HL-60 (cell line): ENCODE measurements around the gene KNOP1.
"Not testable (repeated sequence)": the region's sequence is repeated elsewhere in the genome, so short reads cannot be mapped to it uniquely, and the experiment has no call there.

ENCODE experiments used
- DNase-seq, 2 experiments: peaks; one replicate each; pipeline ENCODE4 v3.0.0-alpha.2; 2010 to 2020; ENCODE audit warnings: low read depth in 1 of 2, low spot score in 1 of 2
- H3K27ac ChIP-seq: fragments of 250-450 bp; sonication (Bioruptor Pico); replicated peaks from 2 replicates; pipeline ENCODE4 v1.5.1; 2020; ENCODE audit warnings: mild to moderate bottlenecking, moderate library complexity
- H3K27me3 ChIP-seq: fragments of 250-450 bp; sonication (Bioruptor Pico); 2 replicates; pipeline ENCODE4 v1.5.1; 2021; ENCODE audit warnings: mild to moderate bottlenecking, moderate library complexity; ENCODE audit not compliant: insufficient read depth, poor library complexity, severe bottlenecking
- H3K4me3 ChIP-seq: replicated peaks from 2 replicates; pipeline ENCODE4 v1.5.1; 2011; ENCODE audit warnings: mild to moderate bottlenecking, control low read depth, low read length; ENCODE audit not compliant: insufficient read depth
- GABPA ChIP-seq: IDR thresholded peaks from 2 replicates; pipeline ENCODE4 v1.6.1; 2012; ENCODE audit warnings: low read depth
- POLR2AphosphoS5 ChIP-seq: IDR thresholded peaks from 2 replicates; pipeline ENCODE4 v1.6.1; 2012; ENCODE audit warnings: low read depth
- SPI1 ChIP-seq: IDR thresholded peaks from 2 replicates; pipeline ENCODE4 v1.6.1; 2012; ENCODE audit warnings: low read depth, mild to moderate bottlenecking, borderline replicate concordance
- TF ChIP-seq, protein P1 (sequence below): IDR thresholded peaks from 2 replicates; pipeline ENCODE4 v1.6.1; 2012; ENCODE audit warnings: low read depth; ENCODE audit not compliant: insufficient replicate concordance
- TF ChIP-seq, protein P2 (sequence below): IDR thresholded peaks from one replicate; pipeline ENCODE4 v1.5.1; 2011; ENCODE audit warnings: low read length, control low read depth, inconsistent platforms; ENCODE audit not compliant: insufficient read depth

KNOP1 gene

DNA sequence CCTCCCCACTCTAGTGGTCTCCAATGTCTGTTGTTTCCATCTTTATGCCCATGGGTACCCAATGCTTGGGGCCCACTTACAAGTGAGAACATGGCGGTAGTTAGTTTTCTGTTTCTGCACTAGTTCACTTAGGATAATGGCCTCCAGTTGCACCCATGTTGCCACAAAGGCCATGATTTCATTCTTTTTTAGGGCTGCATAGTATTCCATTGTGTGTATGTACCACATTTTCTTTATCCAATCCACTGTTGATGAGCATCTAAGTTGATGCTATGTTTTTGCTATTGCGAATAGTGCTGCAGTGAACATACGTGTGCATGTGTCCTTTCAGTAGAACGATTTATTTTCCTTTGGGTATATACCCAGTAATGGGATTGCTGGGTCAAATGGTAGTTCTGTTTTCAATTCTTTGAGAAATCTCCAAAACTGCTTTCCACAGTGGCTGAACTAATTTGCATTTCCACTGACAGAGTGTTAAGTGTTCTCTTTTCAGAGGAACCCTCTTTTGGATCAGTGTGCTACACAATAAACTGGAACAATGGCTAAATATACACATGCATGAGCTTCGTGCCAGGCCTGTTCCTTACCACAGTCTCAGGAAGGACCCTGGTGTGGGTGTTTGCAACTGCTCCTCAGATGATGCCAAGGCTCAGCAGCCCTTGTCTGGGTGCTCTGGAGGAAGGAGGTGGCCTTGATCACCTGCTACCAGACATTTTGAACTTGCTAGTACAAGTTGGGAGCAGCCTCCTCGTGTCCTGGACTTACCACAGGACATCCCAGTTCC is 34.4 kb downstream of the KNOP1 start:
- H3K4me3 ChIP-seq = no peak overlapping the region
- H3K27ac ChIP-seq = no peak overlapping the region
- no peaks in the 10 kb centered on the region for H3K27me3 ChIP-seq
- TF ChIP-seq, protein P1, sequence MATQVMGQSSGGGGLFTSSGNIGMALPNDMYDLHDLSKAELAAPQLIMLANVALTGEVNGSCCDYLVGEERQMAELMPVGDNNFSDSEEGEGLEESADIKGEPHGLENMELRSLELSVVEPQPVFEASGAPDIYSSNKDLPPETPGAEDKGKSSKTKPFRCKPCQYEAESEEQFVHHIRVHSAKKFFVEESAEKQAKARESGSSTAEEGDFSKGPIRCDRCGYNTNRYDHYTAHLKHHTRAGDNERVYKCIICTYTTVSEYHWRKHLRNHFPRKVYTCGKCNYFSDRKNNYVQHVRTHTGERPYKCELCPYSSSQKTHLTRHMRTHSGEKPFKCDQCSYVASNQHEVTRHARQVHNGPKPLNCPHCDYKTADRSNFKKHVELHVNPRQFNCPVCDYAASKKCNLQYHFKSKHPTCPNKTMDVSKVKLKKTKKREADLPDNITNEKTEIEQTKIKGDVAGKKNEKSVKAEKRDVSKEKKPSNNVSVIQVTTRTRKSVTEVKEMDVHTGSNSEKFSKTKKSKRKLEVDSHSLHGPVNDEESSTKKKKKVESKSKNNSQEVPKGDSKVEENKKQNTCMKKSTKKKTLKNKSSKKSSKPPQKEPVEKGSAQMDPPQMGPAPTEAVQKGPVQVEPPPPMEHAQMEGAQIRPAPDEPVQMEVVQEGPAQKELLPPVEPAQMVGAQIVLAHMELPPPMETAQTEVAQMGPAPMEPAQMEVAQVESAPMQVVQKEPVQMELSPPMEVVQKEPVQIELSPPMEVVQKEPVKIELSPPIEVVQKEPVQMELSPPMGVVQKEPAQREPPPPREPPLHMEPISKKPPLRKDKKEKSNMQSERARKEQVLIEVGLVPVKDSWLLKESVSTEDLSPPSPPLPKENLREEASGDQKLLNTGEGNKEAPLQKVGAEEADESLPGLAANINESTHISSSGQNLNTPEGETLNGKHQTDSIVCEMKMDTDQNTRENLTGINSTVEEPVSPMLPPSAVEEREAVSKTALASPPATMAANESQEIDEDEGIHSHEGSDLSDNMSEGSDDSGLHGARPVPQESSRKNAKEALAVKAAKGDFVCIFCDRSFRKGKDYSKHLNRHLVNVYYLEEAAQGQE = no peak
- TF ChIP-seq SPI1 (no peak), GABPA (no peak), POLR2AphosphoS5 (no peak)
- TF ChIP-seq, protein P2, sequence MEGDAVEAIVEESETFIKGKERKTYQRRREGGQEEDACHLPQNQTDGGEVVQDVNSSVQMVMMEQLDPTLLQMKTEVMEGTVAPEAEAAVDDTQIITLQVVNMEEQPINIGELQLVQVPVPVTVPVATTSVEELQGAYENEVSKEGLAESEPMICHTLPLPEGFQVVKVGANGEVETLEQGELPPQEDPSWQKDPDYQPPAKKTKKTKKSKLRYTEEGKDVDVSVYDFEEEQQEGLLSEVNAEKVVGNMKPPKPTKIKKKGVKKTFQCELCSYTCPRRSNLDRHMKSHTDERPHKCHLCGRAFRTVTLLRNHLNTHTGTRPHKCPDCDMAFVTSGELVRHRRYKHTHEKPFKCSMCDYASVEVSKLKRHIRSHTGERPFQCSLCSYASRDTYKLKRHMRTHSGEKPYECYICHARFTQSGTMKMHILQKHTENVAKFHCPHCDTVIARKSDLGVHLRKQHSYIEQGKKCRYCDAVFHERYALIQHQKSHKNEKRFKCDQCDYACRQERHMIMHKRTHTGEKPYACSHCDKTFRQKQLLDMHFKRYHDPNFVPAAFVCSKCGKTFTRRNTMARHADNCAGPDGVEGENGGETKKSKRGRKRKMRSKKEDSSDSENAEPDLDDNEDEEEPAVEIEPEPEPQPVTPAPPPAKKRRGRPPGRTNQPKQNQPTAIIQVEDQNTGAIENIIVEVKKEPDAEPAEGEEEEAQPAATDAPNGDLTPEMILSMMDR = no peak
- no peak for DNase-seq

DNA sequence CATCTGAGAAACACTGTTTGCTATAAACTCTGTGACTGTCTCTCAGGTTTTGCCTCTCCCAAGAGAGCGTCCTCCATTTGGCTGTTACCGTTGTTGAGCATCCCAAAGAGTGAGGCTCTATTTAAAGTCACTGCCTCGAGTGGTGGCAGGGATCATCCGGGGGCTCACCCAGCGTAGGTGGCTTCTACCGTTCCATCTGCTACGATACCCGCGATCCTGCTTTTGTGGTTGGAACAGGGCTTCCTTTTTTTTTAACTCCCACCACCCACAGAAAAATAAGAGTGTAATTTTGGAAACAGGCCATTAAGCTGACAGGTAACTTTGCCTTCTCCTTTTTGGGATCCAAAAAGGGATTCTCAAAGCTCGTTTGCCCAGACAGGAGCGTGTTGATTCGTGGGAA is 36.4 kb downstream of the KNOP1 start:
- no peak overlapping the region for H3K27ac ChIP-seq
- H3K4me3 ChIP-seq = no peak overlapping the region
- H3K27me3 ChIP-seq = no peaks in the 10 kb centered on the region
- DNase-seq = no peak
- TF ChIP-seq, protein P1 = no peak
- TF ChIP-seq SPI1 (no peak), GABPA (no peak), POLR2AphosphoS5 (no peak)
- TF ChIP-seq, protein P2 = no peak

DNA sequence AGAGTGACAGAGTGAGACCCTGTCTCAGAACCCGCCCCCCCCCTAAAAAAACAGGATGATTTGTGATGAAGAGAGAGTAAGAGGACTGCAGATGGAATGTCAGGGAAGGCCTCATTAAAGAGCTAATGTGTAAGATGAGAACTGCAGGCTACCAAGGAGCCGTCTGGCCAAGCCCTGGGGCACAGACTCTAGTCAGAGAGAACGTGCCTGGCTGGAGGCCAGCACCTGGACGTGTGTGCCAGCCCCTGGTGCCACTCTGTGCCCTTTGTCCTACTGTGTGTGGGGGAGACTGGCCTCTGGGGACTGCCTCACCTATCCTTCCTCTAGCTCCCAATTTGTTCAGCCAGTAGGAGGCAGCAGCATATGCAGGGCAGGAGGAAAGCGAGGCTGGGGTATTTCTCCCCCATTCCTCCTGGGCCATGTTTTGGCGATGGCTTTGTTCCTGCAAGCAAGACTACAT is 37.1 kb downstream of the KNOP1 start:
- Histone ChIP-seq H3K27me3 (no peaks in the 10 kb centered on the region), H3K4me3 (no peak overlapping the region), H3K27ac (no peak overlapping the region)
- TF ChIP-seq SPI1 (no peak), POLR2AphosphoS5 (no peak), GABPA (no peak)
- TF ChIP-seq, protein P1 = no peak
- TF ChIP-seq, protein P2 = no peak
- DNase-seq = no peak

DNA sequence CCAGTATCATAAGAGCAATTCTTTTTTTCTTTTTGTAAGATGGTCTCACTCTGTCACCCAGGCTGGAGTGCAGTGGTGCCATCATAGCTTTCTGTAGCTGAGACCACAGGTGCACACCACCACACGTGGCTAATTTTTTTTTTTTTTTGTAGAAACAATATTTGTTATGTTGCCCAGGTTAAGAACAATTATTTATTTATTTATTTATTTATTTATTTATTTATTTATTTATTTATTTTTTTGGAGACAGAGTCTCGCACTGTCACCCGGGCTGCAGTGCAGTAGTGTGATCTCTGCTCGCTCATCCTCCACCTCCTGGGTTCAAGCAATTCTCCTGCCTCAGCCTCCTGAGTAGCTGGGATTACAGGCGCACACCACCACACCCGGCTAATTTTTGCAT is 38.7 kb downstream of the KNOP1 start:
- not testable (repeated sequence) for H3K27ac ChIP-seq, H3K27me3 ChIP-seq, H3K4me3 ChIP-seq, DNase-seq
